IPS-15b (cell line): ENCODE measurements around the gene SYCP3.
A peak's percentile ranks its signal among the peaks of the same experiment; 100 is the strongest.

ENCODE experiments used
- H3K27me3 ChIP-seq: one replicate; pipeline ENCODE4 v1.6.1; 2013; ENCODE audit warnings: low read length; ENCODE audit not compliant: control insufficient read depth, insufficient read depth
- H3K36me3 ChIP-seq: one replicate; pipeline ENCODE4 v1.6.1; 2013; ENCODE audit warnings: low read length; ENCODE audit not compliant: control insufficient read depth, insufficient read depth
- H3K4me1 ChIP-seq: one replicate; pipeline ENCODE4 v1.6.1; 2013; ENCODE audit warnings: mild to moderate bottlenecking, low read length; ENCODE audit not compliant: control insufficient read depth, insufficient read depth
- H3K4me3 ChIP-seq: one replicate; pipeline ENCODE4 v1.5.1; 2013; ENCODE audit warnings: low read depth, low read length
- H3K9ac ChIP-seq: one replicate; pipeline ENCODE4 v1.6.1; 2013; ENCODE audit warnings: low read depth, mild to moderate bottlenecking, low read length
- H3K9me3 ChIP-seq: one replicate; pipeline ENCODE4 v1.6.1; 2013; ENCODE audit warnings: mild to moderate bottlenecking, low read length; ENCODE audit not compliant: control insufficient read depth, insufficient read depth

SYCP3 gene

GRCh38 chr12:101707131-101707782 lies 32.0 kb downstream of the SYCP3 start:
- no peak overlapping the region for H3K4me3 ChIP-seq
- H3K4me1 ChIP-seq = no peaks in the 10 kb centered on the region
- no peaks in the 10 kb centered on the region for H3K9me3 ChIP-seq
- H3K27me3 ChIP-seq = no peaks in the 10 kb centered on the region
- H3K9ac ChIP-seq = no peak overlapping the region
- H3K36me3 ChIP-seq = no peaks in the 10 kb centered on the region

DNA sequence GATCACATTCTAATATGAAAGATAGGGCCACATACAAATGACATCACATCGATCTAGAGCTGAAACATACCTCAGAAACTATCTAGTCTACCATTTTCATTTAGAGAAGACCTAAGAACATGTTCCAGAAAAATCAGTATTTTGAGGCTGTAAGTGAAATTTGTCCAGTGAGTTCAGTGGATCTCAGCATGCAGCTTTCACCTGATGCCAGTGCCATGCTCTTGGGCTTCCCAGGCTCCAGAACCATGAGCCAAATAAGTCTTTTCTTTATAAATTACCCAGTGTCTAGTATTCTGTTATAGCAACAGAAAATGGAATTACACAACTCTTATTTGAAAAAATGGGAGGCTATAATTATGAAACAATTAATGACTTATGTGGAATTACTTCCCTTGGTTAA lies 32.9 kb downstream of the SYCP3 start:
- Histone ChIP-seq H3K4me1 (no peaks in the 10 kb centered on the region), H3K27me3 (no peaks in the 10 kb centered on the region), H3K4me3 (no peak overlapping the region), H3K9ac (no peak overlapping the region), H3K9me3 (no peaks in the 10 kb centered on the region), H3K36me3 (no peaks in the 10 kb centered on the region)

- Histone ChIP-seq H3K4me3 (no peak overlapping the region), H3K4me1 (no peaks in the 10 kb centered on the region), H3K36me3 (no peaks in the 10 kb centered on the region), H3K9ac (no peak overlapping the region), H3K9me3 (no peaks in the 10 kb centered on the region), H3K27me3 (no peaks in the 10 kb centered on the region)
Measured at GRCh38 chr12:101703487-101703886, 35.8 kb downstream of the SYCP3 start.

DNA sequence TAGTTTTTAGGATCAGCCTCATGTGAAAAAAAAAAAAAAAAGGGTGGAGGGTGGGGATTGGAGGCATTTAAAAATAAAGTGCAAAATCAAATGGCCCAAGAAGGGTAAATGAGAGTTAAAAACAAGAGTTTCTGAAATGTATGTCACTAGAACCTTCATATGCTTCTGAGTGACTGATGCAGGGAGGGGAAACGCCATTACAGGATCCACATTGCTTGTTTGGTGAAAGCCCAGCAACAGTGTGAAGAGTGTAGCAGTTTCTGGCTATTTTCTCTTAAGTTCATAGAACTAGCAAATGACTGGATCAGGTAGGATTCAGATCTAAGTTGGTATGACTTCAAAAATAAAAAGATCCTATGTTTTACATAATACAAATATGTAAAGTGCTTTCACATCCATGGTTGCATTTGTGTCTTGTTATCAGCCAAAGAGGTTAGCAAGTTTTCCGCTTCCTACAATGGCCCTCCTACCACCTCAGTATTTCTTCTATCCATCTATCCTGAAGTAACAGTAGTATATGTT lies 38.9 kb downstream of the SYCP3 start:
- peaks cover 18% of the 10 kb centered on the region for H3K27me3 ChIP-seq
- H3K36me3 ChIP-seq = peaks cover 2% of the 10 kb centered on the region
- no peaks in the 10 kb centered on the region for H3K4me1 ChIP-seq
- no peak overlapping the region for H3K4me3 ChIP-seq
- H3K9ac ChIP-seq = no peak overlapping the region
- no peaks in the 10 kb centered on the region for H3K9me3 ChIP-seq

- Histone ChIP-seq H3K4me3 (peak overlapping the region; percentile 80), H3K4me1 (no peaks in the 10 kb centered on the region), H3K9me3 (no peaks in the 10 kb centered on the region), H3K36me3 (peaks cover 2% of the 10 kb centered on the region), H3K9ac (no peak overlapping the region), H3K27me3 (peaks cover 20% of the 10 kb centered on the region)
Measured at GRCh38 chr12:101698800-101699347, 40.4 kb downstream of the SYCP3 start.

- Histone ChIP-seq H3K9ac (peak overlapping the region; percentile 19), H3K4me3 (peak overlapping the region; percentile 80), H3K4me1 (no peaks in the 10 kb centered on the region), H3K36me3 (peaks cover 2% of the 10 kb centered on the region), H3K9me3 (no peaks in the 10 kb centered on the region), H3K27me3 (peaks cover 20% of the 10 kb centered on the region)
Measured at GRCh38 chr12:101697930-101698799, 41.1 kb downstream of the SYCP3 start.

- peaks cover 20% of the 10 kb centered on the region for H3K27me3 ChIP-seq
- H3K4me3 ChIP-seq = peak within 1 kb of the TSS; percentile 80
Measured at GRCh38 chr12:101697197-101697929, 41.9 kb downstream of the SYCP3 start, which contains the start of gene CHPT1. Gene CHPT1, plus strand, starts transcription at chr12:101697640. Its CDS starts 222 bp downstream, at chr12:101697862.

DNA sequence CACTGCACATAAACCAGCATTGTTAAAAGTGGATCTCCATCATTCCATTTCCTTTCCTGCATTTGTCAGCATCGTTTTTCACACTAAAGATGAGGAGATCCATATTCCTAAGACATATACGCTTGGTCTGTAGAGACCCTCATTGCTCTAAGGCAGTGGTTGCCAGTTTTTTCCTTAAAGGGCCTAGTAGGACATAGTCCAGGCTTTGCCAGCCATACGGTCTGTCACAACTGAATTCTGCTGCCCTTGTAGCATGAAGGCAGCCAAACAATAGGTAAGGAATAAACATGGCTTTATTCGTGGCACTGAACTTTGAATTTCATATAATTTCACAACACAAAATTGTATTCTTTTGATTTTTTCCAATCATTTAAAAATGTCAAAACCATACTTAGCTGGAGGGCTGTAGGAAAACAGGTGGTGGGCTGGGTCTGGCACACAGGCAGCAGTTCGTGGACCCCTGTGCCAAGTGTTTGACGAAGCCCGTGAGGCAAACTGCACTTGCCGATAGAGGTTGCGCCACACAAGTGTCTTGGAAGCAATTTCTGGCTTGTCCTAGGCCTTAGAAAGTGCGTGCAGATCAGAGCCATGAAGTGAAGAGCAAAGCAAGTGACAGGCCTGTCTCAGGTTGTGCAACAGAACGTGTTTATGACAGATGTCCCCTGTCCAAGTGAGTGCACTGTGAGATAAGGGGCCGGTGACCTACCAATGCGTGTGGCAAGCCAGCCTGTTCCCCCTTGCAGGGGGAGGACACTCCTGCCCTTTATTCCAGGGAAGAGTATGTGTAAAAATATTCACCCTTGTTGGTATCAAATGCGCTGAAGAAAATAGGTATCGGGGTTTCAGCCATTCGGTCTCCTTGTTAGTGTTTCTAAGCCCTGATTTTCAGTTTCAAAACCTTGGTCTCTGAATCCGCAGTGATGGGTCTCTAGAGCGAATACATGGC lies 42.7 kb downstream of the SYCP3 start:
- H3K27me3 ChIP-seq = peaks cover 20% of the 10 kb centered on the region
- H3K9me3 ChIP-seq = no peaks in the 10 kb centered on the region
- peaks cover 2% of the 10 kb centered on the region for H3K36me3 ChIP-seq
- no peaks in the 10 kb centered on the region for H3K4me1 ChIP-seq
- H3K9ac ChIP-seq = peak overlapping the region; percentile 38
- peak overlapping the region; percentile 77 for H3K4me3 ChIP-seq

More at GRCh38 chr12:101697197-101697929, 41.9 kb downstream of the SYCP3 start, which contains the start of gene CHPT1:
- Histone ChIP-seq H3K9me3 (no peaks in the 10 kb centered on the region), H3K4me1 (no peaks in the 10 kb centered on the region), H3K9ac (peak within 1 kb of the TSS; percentile 38), H3K36me3 (peaks cover 2% of the 10 kb centered on the region)

- no peaks in the 10 kb centered on the region for H3K9me3 ChIP-seq
- H3K27me3 ChIP-seq = peaks cover 20% of the 10 kb centered on the region
- no peak overlapping the region for H3K4me3 ChIP-seq
- H3K9ac ChIP-seq = no peak overlapping the region
- peaks cover 2% of the 10 kb centered on the region for H3K36me3 ChIP-seq
- no peaks in the 10 kb centered on the region for H3K4me1 ChIP-seq
Measured at GRCh38 chr12:101695706-101696105, 43.6 kb downstream of the SYCP3 start.

DNA sequence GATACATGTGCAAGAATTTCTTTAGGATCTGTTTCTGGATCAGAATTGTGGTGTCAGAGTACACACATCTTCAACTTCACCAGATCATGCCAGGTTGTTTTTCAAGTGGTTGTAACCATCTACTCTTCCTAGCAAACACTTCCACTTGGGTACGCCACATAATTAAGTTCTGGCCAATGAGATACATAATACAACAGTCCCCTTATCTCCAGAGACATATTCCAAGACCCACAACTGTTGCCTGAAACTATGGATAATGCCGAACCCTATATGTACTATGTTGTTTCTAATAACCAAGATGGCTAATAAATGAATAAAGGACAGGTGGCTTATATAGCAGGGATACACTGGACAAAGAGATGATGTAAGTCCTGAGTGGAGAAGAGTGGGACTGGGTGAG lies 44.3 kb downstream of the SYCP3 start:
- H3K9ac ChIP-seq = no peak overlapping the region
- H3K27me3 ChIP-seq = peaks cover 20% of the 10 kb centered on the region
- no peaks in the 10 kb centered on the region for H3K4me1 ChIP-seq
- no peak overlapping the region for H3K4me3 ChIP-seq
- H3K9me3 ChIP-seq = no peaks in the 10 kb centered on the region
- H3K36me3 ChIP-seq = peaks cover 2% of the 10 kb centered on the region
